A673 (cell line): ENCODE measurements around the gene PYROXD2. TPM values are rescaled to one million over a fixed set of nuclear protein-coding genes. Genes with fewer than 3 reads are reported as not detected.

Experiments
- BruUV-seq: library from RNA; stranded (reverse); fragments of 400-500 nt; replicated peaks from 2 replicates; lab custom pipeline; 2021; lab: Mats Ljungman, UMichigan
- CTCF ChIA-PET: fragments of 300-600 bp; sonication (Branson Sonifier 250); formaldehyde crosslinking; loops from one replicate; lab custom pipeline; 2022; ENCODE audit warnings: antibody characterized with exemption; lab: Charles Lee
- POLR2A ChIA-PET: fragments of 300-600 bp; sonication (Branson Sonifier 250); formaldehyde crosslinking; loops from one replicate; lab custom pipeline; 2022; ENCODE audit warnings: antibody characterized with exemption; ENCODE audit not compliant: low non-redundant PET; lab: Charles Lee
- DNase-seq: peaks from one replicate; pipeline ENCODE4 v3.0.0-alpha.2; 2015; ENCODE audit warnings: low spot score
- H3K27ac ChIP-seq: fragments of 200-600 bp; sonication (generic); 2 replicates; pipeline ENCODE4 v1.5.1; 2016; ENCODE audit warnings: mixed run types, low read depth, mild to moderate bottlenecking, mixed read lengths, antibody characterized with exemption, low read length; ENCODE audit not compliant: poor library complexity, severe bottlenecking
- H3K27me3 ChIP-seq: fragments of 200-600 bp; sonication (generic); replicated peaks from 2 replicates; pipeline ENCODE4 v1.6.1; 2017; ENCODE audit warnings: mixed run types, low read depth, mild to moderate bottlenecking, mixed read lengths, antibody characterized with exemption, low read length; ENCODE audit not compliant: insufficient read depth, poor library complexity
- H3K36me3 ChIP-seq: fragments of 200-600 bp; sonication (generic); 2 replicates; pipeline ENCODE4 v1.6.1; 2016; ENCODE audit warnings: mixed run types, mild to moderate bottlenecking, mixed read lengths, antibody characterized with exemption, low read length; ENCODE audit not compliant: insufficient read depth, poor library complexity, severe bottlenecking
- H3K4me1 ChIP-seq: fragments of 200-600 bp; sonication (generic); 2 replicates; pipeline ENCODE4 v1.6.1; 2017; ENCODE audit warnings: mixed run types, mild to moderate bottlenecking, mixed read lengths, antibody characterized with exemption, low read length; ENCODE audit not compliant: insufficient read depth, poor library complexity, severe bottlenecking
- H3K4me3 ChIP-seq: fragments of 200-600 bp; sonication (generic); 2 replicates; pipeline ENCODE4 v1.5.1; 2016; ENCODE audit warnings: low read depth, mixed run types, mild to moderate bottlenecking, mixed read lengths, low read length; ENCODE audit not compliant: poor library complexity, severe bottlenecking
- H3K9me3 ChIP-seq: fragments of 200-600 bp; sonication (generic); 2 replicates; pipeline ENCODE4 v1.6.1; 2016; ENCODE audit warnings: mixed run types, low read depth, mild to moderate bottlenecking, mixed read lengths, antibody characterized with exemption, low read length; ENCODE audit not compliant: poor library complexity, severe bottlenecking
- CTCF ChIP-seq: fragments of 300-800, 200-600 bp; sonication (generic); conservative IDR thresholded peaks from 2 replicates; pipeline ENCODE4 v1.5.1; 2017; ENCODE audit warnings: low read depth, mild to moderate bottlenecking, antibody characterized with exemption, low read length, moderate library complexity, mixed read lengths
- EZH2 ChIP-seq: fragments of 200-600 bp; sonication (generic); IDR thresholded peaks from 2 replicates; pipeline ENCODE4 v1.6.1; 2017; ENCODE audit warnings: borderline replicate concordance, low read depth, mild to moderate bottlenecking, mixed read lengths, antibody characterized with exemption, low read length; ENCODE audit not compliant: poor library complexity, severe bottlenecking
- intact Hi-C: fragments of 100-400 bp; cut with micrococcal nuclease; formaldehyde crosslinking; loops from one replicate; pipeline ENCODE4 v1.10.0; 2022; ENCODE audit not compliant: unreplicated experiment
- total RNA-seq: library from RNA; stranded (reverse); gene quantifications from 2 replicates; pipeline ENCODE4 v1.2.3, GENCODE V29; 2021

Gene PYROXD2
- total RNA-seq, 1 experiment from 2014 or later, result 4.0 TPM

- no peak for TF ChIP-seq CTCF
- no peak for TF ChIP-seq EZH2
- DNase-seq, result no peak
- POLR2A ChIA-PET, result no interaction called here
- Histone ChIP-seq H3K36me3 (no peaks in the 10 kb centered on the region), H3K9me3 (no peaks in the 10 kb centered on the region), H3K27me3 (no peaks in the 10 kb centered on the region), H3K4me1 (peaks cover 5% of the 10 kb centered on the region), H3K27ac (no peak overlapping the region), H3K4me3 (no peak overlapping the region)
- intact Hi-C loops, result no loop called here
- CTCF ChIA-PET, result no interaction called here
- no TSS peak for BruUV-seq
Observed at GRCh38 chr10:98416606-98417388, 1.8 kb upstream of the PYROXD2 start.

- H3K27me3 ChIP-seq, result no peaks in the 10 kb centered on the region
- H3K9me3 ChIP-seq, result no peaks in the 10 kb centered on the region
- ChIA-PET POLR2A (no interaction called here), CTCF (interaction anchor here (0.6 to 1.5 kb wide), 2 partner anchors 10 to 861 kb away, joined by 3 to 7 read pairs; no protein-coding TSS in a partner anchor)
- DNase-seq, result no peak
- H3K27ac ChIP-seq, result peak overlapping the region; percentile 69
- no peaks in the 10 kb centered on the region for H3K36me3 ChIP-seq
- no TSS peak for BruUV-seq
- peaks cover 5% of the 10 kb centered on the region for H3K4me1 ChIP-seq
- TF ChIP-seq EZH2, result no peak
- TF ChIP-seq CTCF, result no peak
- H3K4me3 ChIP-seq, result no peak overlapping the region
- intact Hi-C loops, result no loop called here
Observed at GRCh38 chr10:98415731-98416119, 743 bp upstream of the PYROXD2 start.

- peaks cover 5% of the 10 kb centered on the region for H3K4me1 ChIP-seq
- TF ChIP-seq CTCF, result no peak
- no peak for TF ChIP-seq EZH2
- H3K36me3 ChIP-seq, result no peaks in the 10 kb centered on the region
- BruUV-seq, result TSS peak; percentile 35
- H3K9me3 ChIP-seq, result no peaks in the 10 kb centered on the region
- POLR2A ChIA-PET, result no interaction called here
- CTCF ChIA-PET, result interaction anchor here (1.5 kb wide), 1 partner anchor 11 kb away, joined by 7 read pairs; no protein-coding TSS in a partner anchor
- no peaks in the 10 kb centered on the region for H3K27me3 ChIP-seq
- H3K4me3 ChIP-seq, result peak overlapping the region; percentile 55
- DNase-seq, result no peak
- intact Hi-C loops, result no loop called here
- peak overlapping the region; percentile 69 for H3K27ac ChIP-seq
Observed at GRCh38 chr10:98414578-98414931, 427 bp downstream of the PYROXD2 start.
